IMR-90 (cell line): Measurements from ENCODE around the gene EFCAB8. TPM values are rescaled to one million over a fixed set of nuclear protein-coding genes. Genes with fewer than 3 reads are reported as not detected.

Source experiments
- ATAC-seq: fragments of 200-7000 bp; cut with Tn5 transposase; 2 replicates; pipeline ENCODE4 v1.9.1; 2020; ENCODE audit warnings: low read depth, mild to moderate bottlenecking, moderate library complexity
- BruUV-seq: library from RNA; stranded (reverse); fragments of 400-500 nt; replicated peaks from 2 replicates; lab custom pipeline; 2021; lab: Mats Ljungman, UMichigan
- CTCF ChIA-PET: fragments of 300-600 bp; formaldehyde crosslinking; extraction: SDS; loops from one replicate; lab custom pipeline; 2021; ENCODE audit warnings: antibody characterized with exemption; lab: Yijun Ruan, JAX
- POLR2A ChIA-PET: fragments of 300-600 bp; sonication (Branson Sonifier 250); formaldehyde crosslinking; loops from one replicate; lab custom pipeline; 2022; ENCODE audit warnings: antibody characterized with exemption; ENCODE audit not compliant: unreplicated experiment; lab: Charles Lee
- DNase-seq: peaks from one replicate; pipeline ENCODE4 v3.0.0; 2013
- H2AFZ ChIP-seq: replicated peaks from 2 replicates; pipeline ENCODE3; 2013; ENCODE audit warnings: low read length, mild to moderate bottlenecking; ENCODE audit not compliant: poor library complexity
- H2AK5ac ChIP-seq: 2 replicates; pipeline ENCODE4 v1.6.1; 2013; ENCODE audit warnings: low read depth, low read length, inconsistent platforms
- H2AK9ac ChIP-seq: replicated peaks from 2 replicates; pipeline ENCODE3; 2013; ENCODE audit warnings: mild to moderate bottlenecking, low read depth, low read length, moderate library complexity; ENCODE audit not compliant: poor library complexity
- H2BK120ac ChIP-seq: 2 replicates; pipeline ENCODE4 v1.6.1; 2013; ENCODE audit warnings: low read depth, low read length, inconsistent platforms
- H2BK15ac ChIP-seq: 3 replicates; pipeline ENCODE4 v1.6.1; 2013; ENCODE audit warnings: low read depth, low read length, inconsistent platforms
- H2BK20ac ChIP-seq: 2 replicates; pipeline ENCODE4 v1.6.1; 2013; ENCODE audit warnings: low read depth, mild to moderate bottlenecking, inconsistent platforms, low read length, moderate library complexity
- H2BK5ac ChIP-seq: 2 replicates; pipeline ENCODE4 v1.6.1; 2013; ENCODE audit warnings: mild to moderate bottlenecking, low read depth, low read length, inconsistent platforms; ENCODE audit not compliant: poor library complexity, severe bottlenecking
- H3K14ac ChIP-seq: replicated peaks from 2 replicates; pipeline ENCODE4 v1.6.1; 2013; ENCODE audit warnings: low read depth, low read length, inconsistent platforms
- H3K18ac ChIP-seq: 2 replicates; pipeline ENCODE4 v1.6.1; 2013; ENCODE audit warnings: low read depth, low read length, control low read depth
- H3K23ac ChIP-seq: 2 replicates; pipeline ENCODE4 v1.6.1; 2013; ENCODE audit warnings: low read depth, low read length, inconsistent platforms
- H3K27ac ChIP-seq: 2 replicates; pipeline ENCODE4 v1.5.1; 2013; ENCODE audit warnings: mild to moderate bottlenecking, control low read depth, low read length; ENCODE audit not compliant: insufficient read depth
- H3K27me3 ChIP-seq: 2 replicates; pipeline ENCODE4 v1.6.1; 2013; ENCODE audit warnings: low read length; ENCODE audit not compliant: control insufficient read depth, insufficient read depth
- H3K36me3 ChIP-seq: 2 replicates; pipeline ENCODE4 v1.6.1; 2013; ENCODE audit warnings: low read length, mixed read lengths; ENCODE audit not compliant: control insufficient read depth, insufficient read depth
- H3K4ac ChIP-seq: 2 replicates; pipeline ENCODE4 v1.6.1; 2013; ENCODE audit warnings: low read depth, low read length, inconsistent platforms
- H3K4me1 ChIP-seq: 2 replicates; pipeline ENCODE4 v1.6.1; 2013; ENCODE audit warnings: low read length, mixed read lengths; ENCODE audit not compliant: control insufficient read depth, insufficient read depth
- H3K4me2 ChIP-seq: 2 replicates; pipeline ENCODE4 v1.6.1; 2013; ENCODE audit warnings: low read depth, mild to moderate bottlenecking, control low read depth, low read length, moderate library complexity
- H3K4me3 ChIP-seq: 2 replicates; pipeline ENCODE4 v1.5.1; 2013; ENCODE audit warnings: low read depth, mild to moderate bottlenecking, control low read depth, low read length, moderate library complexity; ENCODE audit not compliant: insufficient read depth
- H3K56ac ChIP-seq: 2 replicates; pipeline ENCODE4 v1.6.1; 2013; ENCODE audit warnings: low read length, inconsistent platforms; ENCODE audit not compliant: insufficient read depth; ENCODE audit errors: extremely low read depth
- H3K79me1 ChIP-seq, 2 experiments: 2 replicates each; pipeline ENCODE4 v1.6.1; 2013; ENCODE audit warnings: low read length in 2 of 2, inconsistent platforms in 1 of 2, low read depth in 1 of 2
- H3K9ac ChIP-seq: 2 replicates; pipeline ENCODE4 v1.6.1; 2013; ENCODE audit warnings: low read depth, low read length, control low read depth
- H3K9me1 ChIP-seq: 2 replicates; pipeline ENCODE4 v1.6.1; 2013; ENCODE audit warnings: low read length, inconsistent platforms; ENCODE audit not compliant: insufficient read depth
- H3K9me3 ChIP-seq: 2 replicates; pipeline ENCODE4 v1.6.1; 2013; ENCODE audit warnings: low read length; ENCODE audit not compliant: control insufficient read depth, insufficient read depth
- H4K20me1 ChIP-seq: 2 replicates; pipeline ENCODE4 v1.6.1; 2013; ENCODE audit warnings: low read length, inconsistent platforms; ENCODE audit not compliant: insufficient read depth
- H4K5ac ChIP-seq: 2 replicates; pipeline ENCODE4 v1.6.1; 2013; ENCODE audit warnings: mild to moderate bottlenecking, low read depth, low read length, control low read depth
- H4K8ac ChIP-seq, 2 experiments: 2 replicates each; pipeline ENCODE4 v1.6.1; 2013; ENCODE audit warnings: low read depth in 2 of 2, low read length in 2 of 2, control low read depth in 1 of 2, inconsistent platforms in 1 of 2
- H4K91ac ChIP-seq: 2 replicates; pipeline ENCODE4 v1.6.1; 2013; ENCODE audit warnings: low read depth, low read length, inconsistent platforms; ENCODE audit not compliant: insufficient read depth
- CHD1 ChIP-seq: IDR thresholded peaks from 2 replicates; pipeline ENCODE4 v1.6.1; 2012; ENCODE audit warnings: low read depth, low read length, improper control_type of control experiment
- MAFK ChIP-seq: IDR thresholded peaks from 2 replicates; pipeline ENCODE4 v1.6.1; 2012; ENCODE audit warnings: low read depth, low read length, improper control_type of control experiment
- MXI1 ChIP-seq: IDR thresholded peaks from 2 replicates; pipeline ENCODE4 v1.6.1; 2012; ENCODE audit warnings: low read depth, mild to moderate bottlenecking, low read length, moderate library complexity, borderline replicate concordance
- NFE2L2 ChIP-seq: fragments of 150-350 bp; IDR thresholded peaks from 2 replicates; pipeline ENCODE4 v1.6.1; 2016; ENCODE audit warnings: low read depth, mild to moderate bottlenecking, low read length
- RAD21 ChIP-seq: IDR thresholded peaks from 2 replicates; pipeline ENCODE4 v1.6.1; 2012; ENCODE audit warnings: low read length, improper control_type of control experiment
- WGBS, 2 experiments: methylation state at CpG; one replicate each; pipeline versions ENCODE4 v1.1.5 to v1.1.7; 2013; ENCODE audit warnings: missing lambda C conversion rate in 2 of 2; ENCODE audit not compliant: insufficient read length in 1 of 2; ENCODE audit errors: extremely low coverage in 2 of 2; 5-methylcytosine and 5-hydroxymethylcytosine counted together
- dilution Hi-C: fragments of 300-500 bp; cut with HindIII; formaldehyde crosslinking; loops from one replicate; pipeline ENCODE4 v1.14.3; 2018; ENCODE audit warnings: low sequenced_read_pairs; ENCODE audit not compliant: unreplicated experiment
- in situ Hi-C: fragments of 300-500 bp; cut with MboI; formaldehyde crosslinking; loops from 3 replicates; pipeline ENCODE4 v1.14.3; 2019; ENCODE audit warnings: low sequenced_read_pairs, inconsistent platforms, mixed read lengths
- intact Hi-C: fragments of 100-400 bp; cut with micrococcal nuclease; formaldehyde crosslinking; loops from 2 replicates; pipeline ENCODE4 v1.10.0; 2022
- polyA plus RNA-seq, 3 experiments: library from polyadenylated mRNA; depleted of rRNA; stranded (reverse); fragments of >200 nt; gene quantifications; 2 replicates each; pipeline ENCODE4 v1.2.3, GENCODE V29; 2012; ENCODE audit warnings: low replicate concordance in 1 of 3
- total RNA-seq: library from RNA; depleted of rRNA; stranded (reverse); fragments of >200 nt; gene quantifications from 2 replicates; pipeline ENCODE4 v1.2.3, GENCODE V29; 2012

Gene EFCAB8
- total and polyA plus RNA-seq, 2 of the 4 experiments (the other 2 are of a cell fraction) = not detected

DNA sequence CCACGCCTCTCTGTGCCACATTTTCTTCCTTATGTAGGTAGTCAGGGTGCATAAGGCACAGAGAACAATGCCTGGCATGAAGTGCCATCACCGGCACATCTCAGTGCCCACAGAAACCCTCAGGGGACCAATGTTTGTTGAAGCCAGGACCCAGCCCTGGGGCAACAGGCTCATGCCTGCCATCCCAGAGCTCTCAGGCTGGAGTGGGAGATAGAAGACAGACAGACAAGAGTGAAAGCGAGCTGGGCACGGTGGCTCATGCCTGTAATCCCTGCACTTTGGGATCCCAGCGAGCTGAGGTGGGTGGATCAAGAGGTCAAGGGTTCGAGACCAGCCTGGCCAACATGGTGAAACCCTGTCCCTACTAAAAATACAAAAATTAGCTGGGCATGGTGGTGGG, 13.5 kb downstream of the EFCAB8 start:
- H4K8ac ChIP-seq = no peak overlapping the region
- WGBS, 2 experiments = 40% methylated on average over 1 of the region's 6 CpGs; no CpG with 5 or more reads in 1 of the 2 experiments
- H3K36me3 ChIP-seq = no peaks in the 10 kb centered on the region
- in situ Hi-C loops (no loop called here), dilution Hi-C loops (no loop called here), intact Hi-C loops (no loop called here)
- POLR2A ChIA-PET = no interaction called here
- no peak overlapping the region for H2BK15ac ChIP-seq
- TF ChIP-seq MXI1 (no peak), NFE2L2 (no peak), RAD21 (no peak), MAFK (no peak), CHD1 (no peak)
- no peak overlapping the region for H3K4me2 ChIP-seq
- no peaks in the 10 kb centered on the region for H3K9me3 ChIP-seq
- no peak overlapping the region for H3K23ac ChIP-seq
- H3K27me3 ChIP-seq = no peaks in the 10 kb centered on the region
- no peak overlapping the region for H3K4ac ChIP-seq
- H3K9ac ChIP-seq = no peak overlapping the region
- H3K4me1 ChIP-seq = no peaks in the 10 kb centered on the region
- no peak overlapping the region for H3K18ac ChIP-seq
- no peak overlapping the region for H2AFZ ChIP-seq
- H2BK120ac ChIP-seq = no peak overlapping the region
- no peak overlapping the region for H3K14ac ChIP-seq
- no peaks in the 10 kb centered on the region for H3K79me1 ChIP-seq
- DNase-seq (no peak), ATAC-seq (no peak)
- H2BK5ac ChIP-seq = no peak overlapping the region
- H3K27ac ChIP-seq = no peak overlapping the region
- H4K5ac ChIP-seq = no peak overlapping the region
- H2BK20ac ChIP-seq = no peak overlapping the region
- H2AK9ac ChIP-seq = no peak overlapping the region
- H3K9me1 ChIP-seq = no peaks in the 10 kb centered on the region; the same call in 1 of the 2 replicates
- H3K56ac ChIP-seq = no peak overlapping the region
- H3K4me3 ChIP-seq = no peak overlapping the region
- H4K91ac ChIP-seq = no peak overlapping the region
- H2AK5ac ChIP-seq = no peak overlapping the region
- H4K20me1 ChIP-seq = no peaks in the 10 kb centered on the region
- no TSS peak for BruUV-seq
- CTCF ChIA-PET = no interaction called here
